ENCODE data around the gene C2CD2.

- TF ChIP-seq POLR2AphosphoS5 (IDR thresholded peaks at IDR 0.05; ENCODE audit: low read depth, low read length) (no peak), TAF1 (IDR thresholded peaks at IDR 0.05; ENCODE audit: low read depth, low read length) (no peak), PAX5 (IDR thresholded peaks at IDR 0.05; ENCODE audit: insufficient read depth, low read length, severe bottlenecking) (no peak)
These were observed 116.0 kb downstream of the C2CD2 start for GRCh38 chr21:41837756-41838297.

Measured in GM12891 (cell line).